ENCODE results near the gene SORBS1. TPM values are rescaled to one million over a fixed set of nuclear protein-coding genes. Genes with fewer than 3 reads are reported as not detected.
A peak's percentile ranks its signal among the peaks of the same experiment; 100 is the strongest.

SORBS1 gene
- total RNA-seq (1 to 10 TPM in 1 of 2 experiments, under 1 TPM in 1; 0.94 to 1.7 TPM), polyA plus RNA-seq (under 1 TPM; 0.25 to 0.49 (median 0.29) TPM), total RNA-seq (0.58 to 3.9 (median 1.6) reads per million in 6 experiments)

- DNase-seq (peak; percentile 78 to 93 (median 83)), ATAC-seq (peak; percentile 97 to 98)
- peak within 1 kb of the TSS; percentile 83 to 97 (median 94) for H3K27ac Mint-ChIP-seq
- peaks cover 0 to 12% (median 3%) of the 10 kb centered on the region in 5 donors for H3K27me3 Mint-ChIP-seq
- no peaks in the 10 kb centered on the region for H3K36me3 Mint-ChIP-seq
- no peaks in the 10 kb centered on the region for H3K9me3 Mint-ChIP-seq
- H3K4me1 Mint-ChIP-seq = peaks cover 11 to 18% (median 13%) of the 10 kb centered on the region in 4 donors
- H3K4me3 Mint-ChIP-seq = peak within 1 kb of the TSS; percentile 98 to 100 (median 99)
- POLR2A ChIA-PET = interaction anchor here (0.5 kb wide), 1 partner anchor 291 kb away, joined by 4 read pairs; no protein-coding TSS in a partner anchor
These were observed at the start of gene SORBS1 for GRCh38 chr10:95561177-95561863. Gene SORBS1, minus strand, starts transcription at chr10:95561371. Its CDS starts 120,236 bp downstream, at chr10:95441135.

GRCh38 chr10:95610727-95611126 lies 49.6 kb upstream of the SORBS1 start:
- Mint-ChIP-seq H3K9me3 (no peaks in the 10 kb centered on the region), H3K36me3 (peaks cover 6 to 98% (median 20%) of the 10 kb centered on the region in 3 donors), H3K4me1 (no peaks in the 10 kb centered on the region), H3K27ac (no peak overlapping the region), H3K4me3 (no peak overlapping the region), H3K27me3 (no peaks in the 10 kb centered on the region)
- DNase-seq (no peak), ATAC-seq (no peak)
- POLR2A ChIA-PET = no interaction called here

GRCh38 chr10:95606922-95607321 lies 45.8 kb upstream of the SORBS1 start:
- Mint-ChIP-seq H3K27ac (peak overlapping the region in 3 of 10 donors; percentile 23 to 54 (median 46)), H3K9me3 (no peaks in the 10 kb centered on the region), H3K4me3 (no peak overlapping the region), H3K27me3 (no peaks in the 10 kb centered on the region), H3K4me1 (no peaks in the 10 kb centered on the region), H3K36me3 (peaks cover 0 to 70% (median 12%) of the 10 kb centered on the region in 3 donors)
- POLR2A ChIA-PET = no interaction called here
- DNase-seq (no peak), ATAC-seq (no peak)

GRCh38 chr10:95605163-95605562 lies 44.0 kb upstream of the SORBS1 start:
- Mint-ChIP-seq H3K27ac (peak overlapping the region in 4 of 10 donors; percentile 12 to 78 (median 34)), H3K9me3 (no peaks in the 10 kb centered on the region), H3K27me3 (no peaks in the 10 kb centered on the region), H3K36me3 (peaks cover 0 to 52% (median 9%) of the 10 kb centered on the region in 3 donors), H3K4me3 (no peak overlapping the region), H3K4me1 (no peaks in the 10 kb centered on the region)
- POLR2A ChIA-PET = interaction anchor here (0.6 kb wide), 1 partner anchor 52 kb away, joined by 4 read pairs; no protein-coding TSS in a partner anchor
- ATAC-seq (no peak), DNase-seq (no peak)

DNA sequence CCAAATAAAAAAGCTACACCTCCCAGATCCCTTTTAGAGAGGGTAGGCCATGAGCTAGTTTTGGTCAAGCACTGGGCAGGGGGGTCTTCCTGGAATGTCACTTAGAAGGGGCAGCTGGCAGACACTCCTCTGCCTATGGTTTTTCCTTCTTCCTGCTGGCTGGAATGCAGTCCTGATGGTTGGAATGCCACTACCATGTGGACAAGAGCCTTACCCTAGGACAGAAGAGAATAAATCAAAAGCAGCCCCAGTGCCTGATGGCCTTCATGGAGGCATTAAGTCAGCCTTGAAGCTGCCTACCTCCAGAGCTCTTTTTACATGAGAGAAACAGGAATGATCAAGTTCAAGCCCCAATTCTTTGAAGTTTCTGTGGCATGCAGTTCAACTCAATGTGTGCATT lies 43.5 kb upstream of the SORBS1 start:
- Mint-ChIP-seq H3K27ac (peak overlapping the region in 1 of 10 donors; percentile 44), H3K4me1 (no peaks in the 10 kb centered on the region), H3K9me3 (no peaks in the 10 kb centered on the region), H3K36me3 (peaks cover 0 to 47% (median 9%) of the 10 kb centered on the region in 3 donors), H3K4me3 (no peak overlapping the region), H3K27me3 (no peaks in the 10 kb centered on the region)
- DNase-seq (no peak), ATAC-seq (no peak)
- POLR2A ChIA-PET = no interaction called here

DNA sequence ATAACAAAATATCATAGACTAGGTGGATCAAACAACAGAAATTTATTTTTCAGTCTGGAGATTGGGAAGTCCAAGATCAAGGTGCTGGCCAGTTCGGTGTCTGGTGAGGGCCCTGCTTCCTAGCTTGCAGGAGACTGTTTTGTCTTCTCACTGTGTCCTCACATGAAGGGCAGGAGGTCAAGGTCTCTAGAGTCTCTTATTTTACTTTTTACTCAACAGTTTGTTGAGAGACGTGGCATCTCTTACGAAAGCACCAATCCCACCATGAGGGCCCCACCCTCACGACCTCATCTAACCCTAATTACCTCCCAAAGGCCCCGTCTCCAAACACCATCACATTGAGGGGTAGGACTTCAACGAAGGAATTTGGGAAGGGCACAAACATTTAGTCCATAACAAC lies 41.2 kb upstream of the SORBS1 start:
- no peaks in the 10 kb centered on the region for H3K4me1 Mint-ChIP-seq
- ATAC-seq (no peak), DNase-seq (no peak)
- H3K27ac Mint-ChIP-seq = no peak overlapping the region
- POLR2A ChIA-PET = no interaction called here
- peaks cover 0 to 6% (median 0%) of the 10 kb centered on the region in 5 donors for H3K27me3 Mint-ChIP-seq
- H3K36me3 Mint-ChIP-seq = peaks cover 0 to 24% (median 2%) of the 10 kb centered on the region in 3 donors
- H3K4me3 Mint-ChIP-seq = no peak overlapping the region
- no peaks in the 10 kb centered on the region for H3K9me3 Mint-ChIP-seq

GRCh38 chr10:95601116-95601719 lies 40.0 kb upstream of the SORBS1 start:
- DNase-seq (peak in 8 of 10 donors; percentile 4 to 72 (median 35)), ATAC-seq (no peak)
- Mint-ChIP-seq H3K27me3 (peaks cover 0 to 11% (median 4%) of the 10 kb centered on the region in 5 donors), H3K27ac (no peak overlapping the region), H3K9me3 (no peaks in the 10 kb centered on the region), H3K4me1 (no peaks in the 10 kb centered on the region), H3K36me3 (peaks cover 0 to 13% (median 2%) of the 10 kb centered on the region in 3 donors), H3K4me3 (no peak overlapping the region)
- POLR2A ChIA-PET = no interaction called here

- no peaks in the 10 kb centered on the region for H3K4me1 Mint-ChIP-seq
- ATAC-seq = no peak
- H3K4me3 Mint-ChIP-seq = no peak overlapping the region
- no peaks in the 10 kb centered on the region for H3K9me3 Mint-ChIP-seq
- peaks cover 0 to 2% (median 0%) of the 10 kb centered on the region in 3 donors for H3K36me3 Mint-ChIP-seq
- no peak for DNase-seq
- POLR2A ChIA-PET = no interaction called here
- peaks cover 0 to 12% (median 6%) of the 10 kb centered on the region in 5 donors for H3K27me3 Mint-ChIP-seq
- peak overlapping the region in 1 of 10 donors; percentile 3 for H3K27ac Mint-ChIP-seq
These were observed 39.0 kb upstream of the SORBS1 start for GRCh38 chr10:95600158-95600557.

- Mint-ChIP-seq H3K27me3 (peaks cover 0 to 12% (median 7%) of the 10 kb centered on the region in 5 donors), H3K4me1 (no peaks in the 10 kb centered on the region), H3K4me3 (no peak overlapping the region), H3K36me3 (no peaks in the 10 kb centered on the region), H3K9me3 (no peaks in the 10 kb centered on the region), H3K27ac (peak overlapping the region in 1 of 10 donors; percentile 53)
- POLR2A ChIA-PET = no interaction called here
- ATAC-seq (no peak), DNase-seq (no peak)
These were observed 36.6 kb upstream of the SORBS1 start for GRCh38 chr10:95597788-95598187.

DNA sequence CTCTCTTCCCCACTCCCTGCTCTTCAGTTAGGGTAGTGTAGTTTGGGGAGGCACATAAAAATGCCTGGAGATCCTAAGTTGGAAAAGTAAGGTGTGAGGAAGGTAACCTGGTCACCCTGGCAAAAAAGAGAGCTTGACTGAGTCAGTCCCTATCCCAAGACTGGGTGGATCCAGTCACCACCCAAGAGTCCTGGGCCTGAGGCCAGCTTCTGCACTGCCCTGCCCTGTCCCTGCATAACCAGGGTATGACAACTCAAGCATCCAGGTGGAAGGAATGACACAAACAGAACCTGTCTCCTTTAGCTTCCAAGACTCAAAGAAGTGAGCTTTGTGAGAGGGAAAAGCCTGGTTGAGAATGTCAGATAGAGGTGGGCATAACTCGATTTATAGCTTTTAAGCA lies 26.9 kb upstream of the SORBS1 start:
- POLR2A ChIA-PET = interaction anchor here (0.9 kb wide), 1 partner anchor 10 kb away, joined by 3 read pairs; no protein-coding TSS in a partner anchor
- H3K36me3 Mint-ChIP-seq = peaks cover 0 to 1% (median 0%) of the 10 kb centered on the region in 3 donors
- no peaks in the 10 kb centered on the region for H3K9me3 Mint-ChIP-seq
- peaks cover under 1 to 16% (median 5%) of the 10 kb centered on the region in 5 donors for H3K27me3 Mint-ChIP-seq
- ATAC-seq (no peak), DNase-seq (no peak)
- no peaks in the 10 kb centered on the region for H3K4me1 Mint-ChIP-seq
- H3K27ac Mint-ChIP-seq = no peak overlapping the region
- no peak overlapping the region for H3K4me3 Mint-ChIP-seq

DNA sequence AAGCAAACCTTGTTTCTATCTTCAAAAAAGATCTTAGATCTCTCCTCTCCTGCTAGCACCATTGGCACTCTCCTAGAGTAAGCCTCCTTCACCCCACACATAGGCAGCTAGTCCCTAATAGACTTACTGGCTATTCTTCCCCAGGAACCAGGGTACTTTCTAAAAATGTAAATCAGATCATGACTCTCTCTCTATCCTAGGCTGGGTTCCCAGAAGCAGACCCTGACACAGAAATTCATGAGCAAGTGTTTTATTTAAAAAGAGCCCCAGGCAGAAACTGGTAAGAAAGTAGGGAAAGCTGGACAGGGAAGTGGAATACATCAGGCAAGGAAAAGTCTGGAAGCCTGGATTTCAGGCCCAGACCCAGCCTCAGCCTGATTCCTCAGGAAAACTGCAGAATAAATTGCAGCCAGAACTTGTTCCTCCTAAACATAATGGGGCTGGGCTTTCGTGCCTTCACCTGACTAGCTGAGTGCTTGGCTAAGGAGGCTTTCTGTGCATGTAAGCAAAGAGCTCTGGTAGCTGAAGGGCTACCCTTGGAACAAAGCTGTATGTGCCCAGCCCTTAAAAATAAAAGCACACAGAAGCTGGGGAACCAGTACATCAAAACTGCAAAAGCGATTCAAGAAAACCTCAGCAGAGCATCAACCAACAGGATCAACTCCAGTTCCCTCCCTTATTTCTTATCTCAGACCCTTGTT lies 18.8 kb upstream of the SORBS1 start:
- H3K4me3 Mint-ChIP-seq = no peak overlapping the region
- POLR2A ChIA-PET = no interaction called here
- peaks cover 10 to 53% (median 23%) of the 10 kb centered on the region in 5 donors for H3K27me3 Mint-ChIP-seq
- DNase-seq (no peak), ATAC-seq (no peak)
- no peaks in the 10 kb centered on the region for H3K9me3 Mint-ChIP-seq
- H3K4me1 Mint-ChIP-seq = no peaks in the 10 kb centered on the region
- no peak overlapping the region for H3K27ac Mint-ChIP-seq
- H3K36me3 Mint-ChIP-seq = no peaks in the 10 kb centered on the region

- Mint-ChIP-seq H3K36me3 (no peaks in the 10 kb centered on the region), H3K4me3 (no peak overlapping the region), H3K27ac (no peak overlapping the region), H3K4me1 (no peaks in the 10 kb centered on the region), H3K9me3 (no peaks in the 10 kb centered on the region), H3K27me3 (peaks cover 14 to 60% (median 21%) of the 10 kb centered on the region in 5 donors)
- ATAC-seq (no peak), DNase-seq (no peak)
- POLR2A ChIA-PET = no interaction called here
These were observed 18.1 kb upstream of the SORBS1 start for GRCh38 chr10:95579292-95579691.
